Gastrocnemius medialis (tissue), 4 donors: ENCODE data around the gene EHBP1L1.

ENCODE experiments used
- CTCF ChIP-seq, 5 experiments: fragments of 450-650 bp in 3 of 5; fragments of 200-600 bp in 2 of 5; sonication (generic) in 2 of 5; IDR thresholded peaks in 4 of 5; conservative IDR thresholded peaks in 1 of 5; 1 replicate in 4 of 5; 2 replicates in 1 of 5; pipeline ENCODE4 v1.5.1; 2016 to 2019; ENCODE audit warnings: antibody characterized with exemption in 5 of 5, mild to moderate bottlenecking in 3 of 5, moderate library complexity in 3 of 5
- POLR2A ChIP-seq, 2 donors: fragments of 450-650 bp; IDR thresholded peaks; one replicate each; pipeline ENCODE4 v1.6.1; 2017; ENCODE audit warnings: antibody characterized with exemption in 2 of 2, mild to moderate bottlenecking in 2 of 2, moderate library complexity in 2 of 2

GRCh38 chr11:65576232-65576866 lies 496 bp downstream of the EHBP1L1 start:
- TF ChIP-seq CTCF (IDR thresholded peaks at IDR 0.05 in 4 of 5, conservative IDR thresholded peaks at IDR 0.05 in 1 of 5) (no peak), POLR2A (IDR thresholded peaks at IDR 0.05) (no peak)
